Mesenchymal stem cell (in vitro differentiated cells and primary cell): ENCODE measurements around the gene ME3.
A peak's percentile ranks its signal among the peaks of the same experiment; 100 is the strongest.

Experiments
- DNase-seq: peaks from one replicate; pipeline ENCODE4 v3.0.0-alpha.2; 2013
- H2AFZ ChIP-seq: one replicate; pipeline ENCODE4 v1.6.1; 2013; ENCODE audit warnings: low read depth, mild to moderate bottlenecking, control low read depth, inconsistent platforms, low read length, moderate library complexity
- H2AK5ac ChIP-seq: 2 replicates; pipeline ENCODE4 v1.6.1; 2013; ENCODE audit warnings: low read length, moderate library complexity, mild to moderate bottlenecking, inconsistent platforms; ENCODE audit not compliant: severe bottlenecking
- H2BK120ac ChIP-seq: one replicate; pipeline ENCODE4 v1.6.1; 2013; ENCODE audit warnings: low read depth, mild to moderate bottlenecking, inconsistent platforms, low read length, moderate library complexity
- H2BK12ac ChIP-seq, 2 experiments: one replicate each; pipeline ENCODE4 v1.6.1; 2013; ENCODE audit warnings: inconsistent platforms in 2 of 2, low read length in 2 of 2, mild to moderate bottlenecking in 2 of 2, moderate library complexity in 2 of 2, control low read depth in 1 of 2
- H2BK15ac ChIP-seq: one replicate; pipeline ENCODE4 v1.6.1; 2013; ENCODE audit warnings: mild to moderate bottlenecking, low read depth, inconsistent platforms; ENCODE audit not compliant: poor library complexity, severe bottlenecking
- H2BK5ac ChIP-seq: 2 replicates; pipeline ENCODE4 v1.6.1; 2013; ENCODE audit warnings: low read depth, mild to moderate bottlenecking, low read length, control low read depth, inconsistent platforms; ENCODE audit not compliant: poor library complexity, severe bottlenecking
- H3K14ac ChIP-seq, 2 experiments: one replicate each; pipeline ENCODE4 v1.6.1; 2013; ENCODE audit warnings: inconsistent platforms in 2 of 2, low read length in 2 of 2, control low read depth in 1 of 2, mild to moderate bottlenecking in 1 of 2, moderate library complexity in 1 of 2
- H3K18ac ChIP-seq, 2 experiments: one replicate each; pipeline ENCODE4 v1.6.1; 2013; ENCODE audit warnings: inconsistent platforms in 2 of 2, low read length in 2 of 2, control low read depth in 1 of 2, low read depth in 1 of 2, mild to moderate bottlenecking in 1 of 2
- H3K23ac ChIP-seq, 2 experiments: one replicate each; pipeline ENCODE4 v1.6.1; 2013; ENCODE audit warnings: inconsistent platforms in 2 of 2, low read length in 2 of 2, mild to moderate bottlenecking in 2 of 2, moderate library complexity in 2 of 2, control low read depth in 1 of 2
- H3K27ac ChIP-seq: 2 replicates; pipeline ENCODE4 v1.5.1; 2013; ENCODE audit warnings: mild to moderate bottlenecking, moderate library complexity, low read length, control low read depth, inconsistent platforms; ENCODE audit not compliant: poor library complexity, severe bottlenecking
- H3K27me3 ChIP-seq, 2 experiments: 2 replicates each; pipeline versions ENCODE4 v1.6.1 to v1.7.0; 2013; ENCODE audit warnings: low read length in 2 of 2, mild to moderate bottlenecking in 2 of 2, moderate library complexity in 2 of 2, control low read depth in 1 of 2, inconsistent platforms in 1 of 2; ENCODE audit not compliant: control insufficient read depth in 1 of 2, insufficient read depth in 1 of 2
- H3K36me3 ChIP-seq, 2 experiments: 2 replicates each; pipeline versions ENCODE4 v1.6.1 to v1.7.0; 2013; ENCODE audit warnings: low read length in 2 of 2, control low read depth in 1 of 2, inconsistent platforms in 1 of 2, low read depth in 1 of 2, mild to moderate bottlenecking in 1 of 2; ENCODE audit not compliant: insufficient read depth in 2 of 2, control insufficient read depth in 1 of 2
- H3K4ac ChIP-seq, 2 experiments: one replicate each; pipeline ENCODE4 v1.6.1; 2013; ENCODE audit warnings: inconsistent platforms in 2 of 2, low read length in 2 of 2, mild to moderate bottlenecking in 2 of 2, moderate library complexity in 2 of 2, control low read depth in 1 of 2, low read depth in 1 of 2
- H3K4me1 ChIP-seq: 2 replicates; pipeline ENCODE4 v1.6.1; 2013; ENCODE audit warnings: low read depth, low read length, control low read depth; ENCODE audit not compliant: control insufficient read depth, insufficient read depth
- H3K4me2 ChIP-seq: 2 replicates; pipeline ENCODE4 v1.6.1; 2013; ENCODE audit warnings: low read length, mild to moderate bottlenecking, inconsistent platforms; ENCODE audit not compliant: poor library complexity, severe bottlenecking
- H3K4me3 ChIP-seq, 2 experiments: 2 replicates each; pipeline versions ENCODE4 v1.5.1 to v1.7.0; 2013; ENCODE audit warnings: low read length in 2 of 2, mild to moderate bottlenecking in 2 of 2, control low read depth in 1 of 2, low read depth in 1 of 2; ENCODE audit not compliant: insufficient read depth in 1 of 2
- H3K79me1 ChIP-seq: replicated peaks from 2 replicates; pipeline ENCODE4 v1.6.1; 2013; ENCODE audit warnings: mild to moderate bottlenecking, control low read depth, low read length, inconsistent platforms; ENCODE audit not compliant: poor library complexity, severe bottlenecking
- H3K9ac ChIP-seq: 2 replicates; pipeline ENCODE4 v1.7.0; 2013; ENCODE audit warnings: mild to moderate bottlenecking, low read length, moderate library complexity
- H3K9me3 ChIP-seq: 2 replicates; pipeline ENCODE4 v1.7.0; 2013; ENCODE audit warnings: mild to moderate bottlenecking, low read length; ENCODE audit not compliant: control insufficient read depth
- H4K8ac ChIP-seq: one replicate; pipeline ENCODE4 v1.6.1; 2013; ENCODE audit warnings: inconsistent platforms, mild to moderate bottlenecking, low read length, moderate library complexity
- H4K91ac ChIP-seq: one replicate; pipeline ENCODE4 v1.6.1; 2013; ENCODE audit warnings: mild to moderate bottlenecking, low read length, inconsistent platforms
- WGBS: methylation state at CpG from one replicate; pipeline ENCODE4 v1.1.7; 2013; ENCODE audit warnings: mixed read lengths; 5-methylcytosine and 5-hydroxymethylcytosine counted together

ME3 gene

DNA sequence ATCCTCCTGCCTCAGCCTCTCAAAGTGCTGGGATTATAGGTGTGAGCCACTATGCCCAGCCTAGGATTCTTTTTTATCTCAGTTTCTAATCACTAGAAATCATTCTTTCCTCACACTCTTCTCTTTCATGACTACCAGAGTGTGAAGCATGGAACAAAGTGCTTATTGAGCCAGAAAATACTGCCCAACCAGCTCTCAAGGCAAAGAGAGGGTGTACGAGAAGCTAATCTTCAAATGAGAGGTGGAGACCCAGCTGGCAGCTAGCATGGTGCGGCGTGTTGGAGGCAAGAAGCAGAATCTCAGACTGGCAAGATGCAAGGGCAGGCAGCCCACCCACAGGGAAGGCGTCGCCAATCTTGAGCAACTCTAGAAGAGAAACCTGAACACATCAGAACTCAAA is 41.1 kb upstream of the ME3 start:
- Histone ChIP-seq H3K27ac (no peak overlapping the region), H4K91ac (no peak overlapping the region), H3K14ac (no peak overlapping the region), H3K79me1 (no peaks in the 10 kb centered on the region), H3K9ac (no peak overlapping the region), H3K18ac (no peak overlapping the region), H2BK15ac (no peak overlapping the region), H4K8ac (no peak overlapping the region), H3K23ac (no peak overlapping the region), H2BK120ac (no peak overlapping the region), H2BK5ac (no peak overlapping the region), H3K36me3 (no peaks in the 10 kb centered on the region), H2BK12ac (no peak overlapping the region), H3K4me1 (peaks cover 2% of the 10 kb centered on the region), H2AK5ac (no peak overlapping the region), H3K9me3 (peaks cover 6% of the 10 kb centered on the region), H3K4me3 (no peak overlapping the region), H3K4ac (no peak overlapping the region), H3K27me3 (no peaks in the 10 kb centered on the region), H2AFZ (no peak overlapping the region), H3K4me2 (no peak overlapping the region)
- DNase-seq = no peak
- WGBS = 99% methylated on average over 3 of the region's 5 CpGs

DNA sequence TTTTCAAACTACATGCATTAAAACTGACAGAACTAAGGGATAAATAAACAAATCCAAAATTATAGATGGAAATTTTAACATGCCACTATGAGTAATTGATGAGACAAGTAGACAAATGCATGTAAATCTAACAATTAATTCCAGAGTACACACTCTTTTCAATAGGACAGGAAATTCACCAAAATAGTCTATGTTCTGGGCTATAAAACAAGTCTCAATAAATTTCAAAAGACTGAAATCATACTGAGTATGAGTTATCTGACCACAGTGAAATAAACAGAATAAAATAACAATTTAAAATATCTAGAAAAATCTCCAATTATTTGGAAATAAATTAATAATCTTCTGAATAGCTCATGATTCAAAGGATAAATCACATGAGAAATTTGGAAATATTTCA is 38.5 kb upstream of the ME3 start:
- Histone ChIP-seq H3K9me3 (peaks cover 6% of the 10 kb centered on the region), H3K4me3 (no peak overlapping the region), H4K8ac (no peak overlapping the region), H3K4me1 (peaks cover 2% of the 10 kb centered on the region), H3K4me2 (no peak overlapping the region), H2BK120ac (no peak overlapping the region), H3K14ac (no peak overlapping the region), H3K9ac (no peak overlapping the region), H3K4ac (no peak overlapping the region), H3K18ac (no peak overlapping the region), H2AFZ (no peak overlapping the region), H2AK5ac (no peak overlapping the region), H3K23ac (no peak overlapping the region), H3K27ac (no peak overlapping the region), H2BK12ac (no peak overlapping the region), H3K79me1 (no peaks in the 10 kb centered on the region), H4K91ac (no peak overlapping the region), H2BK5ac (no peak overlapping the region), H2BK15ac (no peak overlapping the region), H3K36me3 (no peaks in the 10 kb centered on the region), H3K27me3 (no peaks in the 10 kb centered on the region)
- DNase-seq = no peak

DNA sequence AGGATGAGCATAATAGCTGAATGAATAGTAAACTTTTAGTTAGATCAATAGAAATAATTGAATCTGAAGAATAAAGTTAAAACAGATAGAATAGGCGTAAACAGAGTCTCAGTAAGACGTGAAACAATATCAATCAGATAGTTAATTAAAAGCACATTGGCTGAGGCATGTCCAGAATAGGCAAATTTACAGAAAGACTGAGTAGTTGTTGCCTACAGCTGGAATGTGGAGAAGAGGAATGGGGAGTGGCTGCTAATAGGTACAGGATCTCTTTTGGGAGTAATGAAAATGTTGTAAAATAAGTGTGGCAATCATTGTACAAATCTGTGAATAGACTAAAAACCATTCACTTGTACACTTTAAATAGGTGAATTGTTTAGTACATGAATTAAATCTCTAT is 36.3 kb upstream of the ME3 start:
- Histone ChIP-seq H3K27me3 (no peaks in the 10 kb centered on the region), H3K23ac (no peak overlapping the region), H2BK12ac (no peak overlapping the region), H3K14ac (no peak overlapping the region), H3K4me1 (peaks cover 1% of the 10 kb centered on the region), H3K4me3 (no peak overlapping the region), H2BK15ac (no peak overlapping the region), H3K4me2 (no peak overlapping the region), H3K18ac (no peak overlapping the region), H3K9me3 (peaks cover 6% of the 10 kb centered on the region), H2BK120ac (no peak overlapping the region), H3K36me3 (no peaks in the 10 kb centered on the region), H2AFZ (no peak overlapping the region), H2BK5ac (no peak overlapping the region), H2AK5ac (no peak overlapping the region), H4K91ac (no peak overlapping the region), H3K79me1 (no peaks in the 10 kb centered on the region), H3K4ac (no peak overlapping the region), H3K27ac (no peak overlapping the region), H3K9ac (no peak overlapping the region), H4K8ac (no peak overlapping the region)
- 94% methylated on average over 2 of the region's 2 CpGs for WGBS
- DNase-seq = no peak

DNA sequence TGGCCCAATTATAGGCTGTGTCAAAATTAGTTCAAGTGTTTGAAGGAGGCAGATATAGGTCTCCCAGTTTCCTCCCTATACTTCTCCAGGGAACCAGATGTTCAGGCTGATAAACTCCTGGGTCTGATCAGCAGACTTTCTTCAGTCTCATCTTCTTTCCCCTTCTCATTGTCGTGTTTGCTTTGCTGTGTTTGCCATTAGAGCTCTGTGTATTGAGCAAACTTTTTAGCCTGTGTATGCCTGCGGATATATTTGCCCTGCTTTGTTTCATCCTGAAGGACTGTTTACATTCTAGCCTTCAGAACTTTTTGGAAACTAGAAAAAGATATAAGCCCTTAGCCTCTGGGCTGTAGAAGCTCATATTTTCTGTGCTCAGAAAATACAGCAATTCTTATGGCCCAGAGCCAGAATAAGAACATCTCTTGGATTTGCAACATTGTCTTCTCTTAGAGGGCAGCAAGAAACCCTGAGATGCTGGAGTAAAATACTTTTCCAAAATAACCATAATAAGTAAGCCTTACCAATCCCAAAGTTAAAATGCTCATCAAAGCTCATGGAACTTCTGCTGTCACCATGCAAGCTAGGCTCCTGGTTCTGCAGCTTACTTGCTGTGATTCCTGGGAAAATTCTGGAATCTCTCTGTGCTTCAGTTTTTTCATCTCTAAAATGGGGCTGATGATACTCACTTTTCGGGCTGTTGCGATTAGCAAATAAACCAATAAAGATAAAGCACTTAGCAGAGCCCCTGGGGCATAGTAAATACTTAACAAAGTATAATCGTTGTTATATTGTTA is 34.1 kb upstream of the ME3 start:
- Histone ChIP-seq H2BK120ac (no peak overlapping the region), H3K23ac (no peak overlapping the region), H3K18ac (peak overlapping the region; percentile 33 to 40), H2AFZ (no peak overlapping the region), H3K27me3 (no peaks in the 10 kb centered on the region), H3K27ac (no peak overlapping the region), H3K4me2 (no peak overlapping the region), H3K4me3 (no peak overlapping the region), H3K14ac (no peak overlapping the region), H3K36me3 (no peaks in the 10 kb centered on the region), H2BK15ac (no peak overlapping the region), H3K4ac (no peak overlapping the region), H4K91ac (no peak overlapping the region), H3K4me1 (no peaks in the 10 kb centered on the region), H2BK5ac (no peak overlapping the region), H3K9me3 (peaks cover 6% of the 10 kb centered on the region), H2AK5ac (peak overlapping the region; percentile 73), H2BK12ac (peak overlapping the region in 1 of 2 experiments; percentile 52), H3K9ac (no peak overlapping the region), H3K79me1 (no peaks in the 10 kb centered on the region), H4K8ac (no peak overlapping the region)
- peak; percentile 73 for DNase-seq
- 75% methylated on average over 2 of the region's 5 CpGs for WGBS
